Smooth muscle cell (in vitro differentiated cells): ENCODE data around the gene FAM110D. TPM values are rescaled to one million over a fixed set of nuclear protein-coding genes. Genes with fewer than 3 reads are reported as not detected.
A peak's percentile ranks its signal among the peaks of the same experiment; 100 is the strongest.

Source experiments
- DNase-seq: peaks from one replicate; lab custom pipeline; 2025; ENCODE audit not compliant: unreplicated experiment; lab: John Stamatoyannopoulos, UW
- H2AFZ ChIP-seq: fragments of 200-600 bp; sonication (generic); 2 replicates; pipeline ENCODE4 v1.6.0; 2016; ENCODE audit warnings: antibody characterized with exemption, low read depth, mild to moderate bottlenecking
- H3F3A ChIP-seq: fragments of 200-600 bp; sonication (generic); 2 replicates; pipeline ENCODE4 v1.6.0; 2017; ENCODE audit warnings: antibody characterized with exemption, low read depth
- H3K27ac ChIP-seq: fragments of 200-600 bp; sonication (generic); 2 replicates; pipeline ENCODE4 v1.5.1; 2016; ENCODE audit warnings: low read depth, mild to moderate bottlenecking
- H3K27me3 ChIP-seq: fragments of 200-600 bp; sonication (generic); 2 replicates; pipeline ENCODE4 v1.6.1; 2016; ENCODE audit warnings: low read depth, mild to moderate bottlenecking
- H3K36me3 ChIP-seq: fragments of 200-600 bp; sonication (generic); 2 replicates; pipeline ENCODE4 v1.5.1; 2016; ENCODE audit warnings: low read depth
- H3K4me1 ChIP-seq: fragments of 200-600 bp; sonication (generic); 2 replicates; pipeline ENCODE4 v1.5.1; 2016; ENCODE audit warnings: low read depth
- H3K4me2 ChIP-seq: fragments of 200-600 bp; sonication (generic); 2 replicates; pipeline ENCODE4 v1.6.0; 2016; ENCODE audit warnings: mild to moderate bottlenecking
- H3K4me3 ChIP-seq: fragments of 200-600 bp; sonication (generic); 2 replicates; pipeline ENCODE4 v1.5.1; 2016; ENCODE audit warnings: mild to moderate bottlenecking
- H3K79me2 ChIP-seq: fragments of 200-600 bp; sonication (generic); 2 replicates; pipeline ENCODE4 v1.6.0; 2016; ENCODE audit warnings: low read depth, mild to moderate bottlenecking
- H3K9ac ChIP-seq: fragments of 200-600 bp; sonication (generic); 2 replicates; pipeline ENCODE4 v1.6.0; 2016; ENCODE audit warnings: low read depth
- H3K9me3 ChIP-seq: fragments of 200-600 bp; sonication (generic); replicated peaks from 2 replicates; pipeline ENCODE4 v1.5.1; 2016; ENCODE audit warnings: low read depth
- H4K20me1 ChIP-seq: fragments of 200-600 bp; sonication (generic); 2 replicates; pipeline ENCODE4 v1.6.0; 2016; ENCODE audit warnings: low read depth
- CTCF ChIP-seq: fragments of 200-600 bp; sonication (generic); IDR thresholded peaks from 2 replicates; pipeline ENCODE4 v1.5.1; 2017; ENCODE audit warnings: borderline replicate concordance, mild to moderate bottlenecking, antibody characterized with exemption; ENCODE audit not compliant: insufficient read depth, poor library complexity, severe bottlenecking
- WGBS: methylation state at CpG from one replicate; pipeline ENCODE4 v1.1.7; 2016; ENCODE audit warnings: low lambda C conversion rate; 5-methylcytosine and 5-hydroxymethylcytosine counted together
- polyA plus RNA-seq: library from polyadenylated mRNA; unstranded; fragments of >200 nt; fragmentation: Nextera tagmentation; extraction: Ambion mirVana; gene quantifications from 2 replicates; pipeline ENCODE4 v1.2.1, GENCODE V29; 2016
- total RNA-seq: library from RNA; depleted of rRNA; stranded (reverse); fragments of >200 nt; gene quantifications from 2 replicates; pipeline ENCODE4 v1.2.3, GENCODE V29; 2014

Gene FAM110D
- total and polyA plus RNA-seq, 2 experiments from 2014 or later, result not detected

- H3K27me3 ChIP-seq, result no peaks in the 10 kb centered on the region
- TF ChIP-seq CTCF, result no peak
- H3K4me1 ChIP-seq, result peaks cover 29% of the 10 kb centered on the region
- peak overlapping the region; percentile 79 for H2AFZ ChIP-seq
- H3K4me2 ChIP-seq, result peak overlapping the region; percentile 97
- DNase-seq, result no peak
- H3F3A ChIP-seq, result peaks cover 8% of the 10 kb centered on the region
- 50% methylated on average over 4 of the region's 4 CpGs for WGBS
- no peaks in the 10 kb centered on the region for H4K20me1 ChIP-seq
- peaks cover 4% of the 10 kb centered on the region for H3K79me2 ChIP-seq
- no peaks in the 10 kb centered on the region for H3K36me3 ChIP-seq
- no peak overlapping the region for H3K9ac ChIP-seq
- no peaks in the 10 kb centered on the region for H3K9me3 ChIP-seq
- no peak overlapping the region for H3K27ac ChIP-seq
- H3K4me3 ChIP-seq, result peak overlapping the region; percentile 84
Measured at GRCh38 chr1:26169198-26169554, 10.3 kb downstream of the FAM110D start.

GRCh38 chr1:26169669-26170471 is 11.0 kb downstream of the FAM110D start, which contains the start of gene ZNF593:
ZNF593 (plus strand) TSS chr1:26169908; CDS start chr1:26169984, 76 bp downstream.
- peaks cover 8% of the 10 kb centered on the region for H3F3A ChIP-seq
- H3K9me3 ChIP-seq, result no peaks in the 10 kb centered on the region
- 3% methylated on average over 76 of the region's 76 CpGs for WGBS
- peak within 1 kb of the TSS; percentile 97 for H3K4me2 ChIP-seq
- H3K79me2 ChIP-seq, result peaks cover 4% of the 10 kb centered on the region
- H3K9ac ChIP-seq, result peak within 1 kb of the TSS; percentile 93
- H4K20me1 ChIP-seq, result no peaks in the 10 kb centered on the region
- no peaks in the 10 kb centered on the region for H3K27me3 ChIP-seq
- H3K36me3 ChIP-seq, result no peaks in the 10 kb centered on the region
- DNase-seq, result peak; percentile 81
- peak within 1 kb of the TSS; percentile 80 for H2AFZ ChIP-seq
- peak within 1 kb of the TSS; percentile 70 for H3K27ac ChIP-seq
- peak; percentile 83 for TF ChIP-seq CTCF
- peaks cover 29% of the 10 kb centered on the region for H3K4me1 ChIP-seq
- peak within 1 kb of the TSS; percentile 84 for H3K4me3 ChIP-seq

GRCh38 chr1:26170472-26170821 is 11.6 kb downstream of the FAM110D start:
- peaks cover 4% of the 10 kb centered on the region for H3K79me2 ChIP-seq
- no peak for DNase-seq
- H3K27ac ChIP-seq, result peak overlapping the region; percentile 70
- H4K20me1 ChIP-seq, result no peaks in the 10 kb centered on the region
- WGBS, result 84% methylated on average over 9 of the region's 9 CpGs
- peaks cover 24% of the 10 kb centered on the region for H3K4me1 ChIP-seq
- H3K4me3 ChIP-seq, result peak overlapping the region; percentile 84
- no peaks in the 10 kb centered on the region for H3K9me3 ChIP-seq
- peaks cover 3% of the 10 kb centered on the region for H3F3A ChIP-seq
- peak overlapping the region; percentile 97 for H3K4me2 ChIP-seq
- TF ChIP-seq CTCF, result no peak
- H2AFZ ChIP-seq, result no peak overlapping the region
- H3K36me3 ChIP-seq, result no peaks in the 10 kb centered on the region
- H3K9ac ChIP-seq, result peak overlapping the region; percentile 93
- H3K27me3 ChIP-seq, result no peaks in the 10 kb centered on the region
